Psoas muscle (tissue), 8 donors: ENCODE results near the gene GJA4. TPM values are rescaled to one million over a fixed set of nuclear protein-coding genes. Genes with fewer than 3 reads are reported as not detected.
A peak's percentile ranks its signal among the peaks of the same experiment; 100 is the strongest.

Experiments used
- ATAC-seq, 4 donors: fragments of 200-7000 bp; cut with Tn5 transposase; one replicate each; pipeline ENCODE4 v1.9.1; 2020; ENCODE audit warnings: moderate library complexity in 3 of 4, mild to moderate bottlenecking in 2 of 4
- DNase-seq, 2 donors: peaks; one replicate each; pipeline ENCODE4 v3.0.0-alpha.2; 2020
- H3K27ac ChIP-seq: fragments of 200-600 bp; one replicate; pipeline ENCODE4 v1.8.0; 2022
- H3K27me3 ChIP-seq, 3 donors: fragments of 200-600 bp in 1 of 3; one replicate each; pipeline versions ENCODE4 v1.6.1 to v1.8.0; 2013 to 2022; ENCODE audit warnings: low read length in 2 of 3, mild to moderate bottlenecking in 2 of 3, moderate library complexity in 1 of 3; ENCODE audit not compliant: insufficient read depth in 3 of 3
- H3K36me3 ChIP-seq, 2 donors: fragments of 200-600 bp in 1 of 2; one replicate each; pipeline versions ENCODE4 v1.6.1 to v1.8.0; 2013 to 2022; ENCODE audit warnings: low read depth in 1 of 2, mild to moderate bottlenecking in 1 of 2, moderate library complexity in 1 of 2; ENCODE audit not compliant: insufficient read depth in 1 of 2
- H3K4me1 ChIP-seq: fragments of 200-600 bp; one replicate; pipeline ENCODE4 v1.8.0; 2022
- H3K4me3 ChIP-seq: fragments of 200-600 bp; one replicate; pipeline ENCODE4 v1.8.0; 2022; ENCODE audit warnings: mild to moderate bottlenecking
- H3K9me3 ChIP-seq: fragments of 200-600 bp; one replicate; pipeline ENCODE4 v1.8.0; 2022
- WGBS, 3 donors: extraction: QIAGEN DNeasy Blood & Tissue Kit; methylation state at CpG; one replicate each; pipeline versions ENCODE4 v1.1.6 to v1.1.7; 2013; 5-methylcytosine and 5-hydroxymethylcytosine counted together
- intact Hi-C, 2 donors: fragments of 100-400 bp; cut with DNase I; formaldehyde crosslinking; loops; one replicate each; pipeline versions ENCODE4 v1.11.0 to v1.14.2; 2022
- polyA plus RNA-seq, 3 donors: library from polyadenylated mRNA; stranded (reverse); fragments of 200-250 nt; gene quantifications; one replicate each; pipeline ENCODE4 v1.2.3, GENCODE V29; 2013
- total RNA-seq, 4 donors: library from RNA; stranded (reverse); fragmentation: NEBNext Ultra II Directional in 2 of 4; extraction: Animal tissue kit (Norgen Biotek cat#: 25700) in 2 of 4; gene quantifications; one replicate each; pipeline versions ENCODE4 v1.2.1 to v1.2.4, GENCODE V29; 2021 to 2023
- TF ChIP-seq, protein P1 (sequence below): fragments of 200-600 bp; IDR thresholded peaks from one replicate; pipeline ENCODE4 v1.8.0; 2022; ENCODE audit warnings: antibody characterized with exemption
- donor health status: healthy with polysubstance abuse.
- donor health status: DM: no; HTN: no; CAD: no; lungs with moderate emphysema.
- donor health status: Bipolar disorder and iron deficiency.
- donor health status: healthy.
- donor health status: DM: yes; HTN: yes; CAD: no.
- donor health status: DM: no; HTN: no; CAD: no.
- donor health status: DM: no; HTN: no; CAD: no.
- donor health status: DM: yes; HTN: yes; CAD: no.

Gene GJA4
- total and polyA plus RNA-seq, 7 donors = 9.1 to 19.7 (median 11.6) TPM

DNA sequence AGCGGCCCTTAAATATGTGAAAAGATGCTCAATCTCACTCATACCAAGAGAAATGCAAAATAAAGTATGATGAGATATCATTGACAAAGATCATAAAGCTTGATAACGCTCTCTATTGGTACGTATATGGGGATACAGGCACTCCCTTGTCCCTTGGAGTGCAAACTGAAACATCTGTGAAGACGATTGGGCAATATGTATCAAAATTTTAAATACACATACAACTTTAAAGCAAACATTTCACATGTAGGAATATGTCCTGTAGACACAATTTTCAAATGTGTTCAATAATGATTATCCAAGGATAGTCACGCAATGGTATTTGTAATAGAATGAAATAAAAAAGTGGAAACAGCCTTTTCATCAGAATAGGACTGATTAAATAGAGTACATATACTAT lies 13.8 kb upstream of the GJA4 start:
- no peak for DNase-seq
- no peak overlapping the region for H3K27ac ChIP-seq
- no peaks in the 10 kb centered on the region for H3K4me1 ChIP-seq
- WGBS, 3 donors = 72 to 85% (median 83%) methylated on average over 5 of the region's 5 CpGs
- no peaks in the 10 kb centered on the region for H3K36me3 ChIP-seq
- no peak for ATAC-seq
- H3K27me3 ChIP-seq = peaks cover 0 to 60% (median 19%) of the 10 kb centered on the region in 3 donors
- intact Hi-C loops = no loop called here
- no peaks in the 10 kb centered on the region for H3K9me3 ChIP-seq
- TF ChIP-seq, protein P1, sequence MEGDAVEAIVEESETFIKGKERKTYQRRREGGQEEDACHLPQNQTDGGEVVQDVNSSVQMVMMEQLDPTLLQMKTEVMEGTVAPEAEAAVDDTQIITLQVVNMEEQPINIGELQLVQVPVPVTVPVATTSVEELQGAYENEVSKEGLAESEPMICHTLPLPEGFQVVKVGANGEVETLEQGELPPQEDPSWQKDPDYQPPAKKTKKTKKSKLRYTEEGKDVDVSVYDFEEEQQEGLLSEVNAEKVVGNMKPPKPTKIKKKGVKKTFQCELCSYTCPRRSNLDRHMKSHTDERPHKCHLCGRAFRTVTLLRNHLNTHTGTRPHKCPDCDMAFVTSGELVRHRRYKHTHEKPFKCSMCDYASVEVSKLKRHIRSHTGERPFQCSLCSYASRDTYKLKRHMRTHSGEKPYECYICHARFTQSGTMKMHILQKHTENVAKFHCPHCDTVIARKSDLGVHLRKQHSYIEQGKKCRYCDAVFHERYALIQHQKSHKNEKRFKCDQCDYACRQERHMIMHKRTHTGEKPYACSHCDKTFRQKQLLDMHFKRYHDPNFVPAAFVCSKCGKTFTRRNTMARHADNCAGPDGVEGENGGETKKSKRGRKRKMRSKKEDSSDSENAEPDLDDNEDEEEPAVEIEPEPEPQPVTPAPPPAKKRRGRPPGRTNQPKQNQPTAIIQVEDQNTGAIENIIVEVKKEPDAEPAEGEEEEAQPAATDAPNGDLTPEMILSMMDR = no peak
- no peak overlapping the region for H3K4me3 ChIP-seq

DNA sequence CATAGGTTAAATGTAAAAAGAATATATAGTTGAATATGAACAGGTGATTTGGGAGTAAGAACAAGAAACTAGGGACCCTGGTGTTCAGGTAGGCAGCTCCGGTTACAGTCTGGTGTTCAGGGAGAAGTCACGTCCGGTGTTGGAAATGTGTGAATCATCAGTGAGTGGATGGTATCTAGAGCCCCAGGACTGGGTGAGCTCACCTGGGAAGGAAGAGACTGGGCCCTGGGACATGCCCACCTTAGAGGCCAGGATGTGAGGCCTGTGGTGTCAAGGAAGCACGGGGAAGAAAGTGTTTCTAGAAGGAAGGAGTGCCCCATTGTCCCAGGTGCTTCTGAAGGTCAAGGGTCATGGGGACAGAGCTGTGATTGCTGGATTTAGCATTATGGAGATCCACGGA lies 13.3 kb upstream of the GJA4 start:
- Histone ChIP-seq H3K27ac (no peak overlapping the region), H3K4me3 (no peak overlapping the region), H3K27me3 (peaks cover 0 to 60% (median 19%) of the 10 kb centered on the region in 3 donors), H3K36me3 (no peaks in the 10 kb centered on the region), H3K9me3 (no peaks in the 10 kb centered on the region), H3K4me1 (no peaks in the 10 kb centered on the region)
- TF ChIP-seq, protein P1 = no peak
- intact Hi-C loops = no loop called here
- ATAC-seq (no peak), DNase-seq (peak in 1 of 2 donors; percentile 6)
- 69 to 73% (median 70%) methylated on average over 5 of the region's 5 CpGs for WGBS, 3 donors

DNA sequence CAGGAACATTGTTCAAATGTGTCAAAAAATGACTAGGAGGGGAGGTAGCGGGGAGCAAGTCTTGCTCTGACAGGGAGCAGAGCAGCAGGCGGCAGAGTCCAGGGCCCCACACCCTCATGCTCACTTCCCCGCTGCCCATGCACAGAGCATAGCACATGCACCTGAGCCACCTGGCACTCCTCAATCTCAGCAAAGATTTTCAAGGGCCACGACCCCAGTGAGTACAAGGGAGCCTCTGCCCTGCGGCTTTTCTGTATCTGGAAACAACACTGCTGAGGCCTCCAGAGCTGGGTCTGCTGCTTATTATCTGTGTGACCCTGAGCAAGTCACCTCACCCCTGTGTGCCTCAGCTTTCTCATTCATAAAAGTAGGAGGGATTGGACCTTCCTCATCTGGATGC lies 12.8 kb upstream of the GJA4 start:
- 83 to 90% (median 89%) methylated on average over 5 of the region's 5 CpGs for WGBS, 3 donors

DNA sequence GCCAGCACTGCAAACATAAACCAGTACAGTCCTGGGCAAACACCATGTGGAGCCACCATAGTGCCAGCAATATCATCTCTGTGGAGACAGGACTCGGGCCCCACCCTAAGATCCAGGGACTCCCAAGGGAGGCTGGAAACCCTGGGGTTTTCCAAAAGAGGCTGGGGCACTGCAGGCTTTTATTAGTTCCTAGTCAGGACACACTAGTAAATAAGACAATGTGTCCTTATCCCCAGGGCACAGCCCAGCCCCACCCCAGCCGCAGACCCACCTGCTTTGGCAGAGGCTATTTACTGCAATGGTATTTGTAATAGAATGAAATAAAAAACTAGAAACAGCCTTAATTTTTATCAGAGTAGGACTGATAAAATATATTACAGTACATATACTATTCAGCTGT lies 12.3 kb upstream of the GJA4 start:
- Histone ChIP-seq H3K9me3 (no peaks in the 10 kb centered on the region), H3K36me3 (no peaks in the 10 kb centered on the region), H3K4me3 (no peak overlapping the region), H3K27me3 (peaks cover 0 to 60% (median 16%) of the 10 kb centered on the region in 3 donors), H3K27ac (no peak overlapping the region), H3K4me1 (no peaks in the 10 kb centered on the region)
- DNase-seq = peak in 1 of 2 donors; percentile 4
- no peak for ATAC-seq
- intact Hi-C loops = no loop called here
- TF ChIP-seq, protein P1 = no peak
- WGBS, 3 donors = 70 to 81% (median 74%) methylated on average over 2 of the region's 2 CpGs

More for the DNA sequence above, 12.8 kb upstream of the GJA4 start:
- Histone ChIP-seq H3K36me3 (no peaks in the 10 kb centered on the region), H3K9me3 (no peaks in the 10 kb centered on the region), H3K4me3 (no peak overlapping the region), H3K4me1 (no peaks in the 10 kb centered on the region), H3K27ac (no peak overlapping the region), H3K27me3 (peaks cover 0 to 60% (median 16%) of the 10 kb centered on the region in 3 donors)
- TF ChIP-seq, protein P1 = no peak
- intact Hi-C loops = no loop called here
- DNase-seq (peak in 1 of 2 donors; percentile 14), ATAC-seq (no peak)
